Measurements from ENCODE around the gene YTHDF2. TPM values are rescaled to one million over a fixed set of nuclear protein-coding genes. Genes with fewer than 3 reads are reported as not detected.
"Not testable (repeated sequence)": the region's sequence is repeated elsewhere in the genome, so short reads cannot be mapped to it uniquely, and the experiment has no call there.

The YTHDF2 gene
- total RNA-seq, 2 donors from 2014 or later, result 36.4 to 53.0 TPM

- TF ChIP-seq, protein P1, sequence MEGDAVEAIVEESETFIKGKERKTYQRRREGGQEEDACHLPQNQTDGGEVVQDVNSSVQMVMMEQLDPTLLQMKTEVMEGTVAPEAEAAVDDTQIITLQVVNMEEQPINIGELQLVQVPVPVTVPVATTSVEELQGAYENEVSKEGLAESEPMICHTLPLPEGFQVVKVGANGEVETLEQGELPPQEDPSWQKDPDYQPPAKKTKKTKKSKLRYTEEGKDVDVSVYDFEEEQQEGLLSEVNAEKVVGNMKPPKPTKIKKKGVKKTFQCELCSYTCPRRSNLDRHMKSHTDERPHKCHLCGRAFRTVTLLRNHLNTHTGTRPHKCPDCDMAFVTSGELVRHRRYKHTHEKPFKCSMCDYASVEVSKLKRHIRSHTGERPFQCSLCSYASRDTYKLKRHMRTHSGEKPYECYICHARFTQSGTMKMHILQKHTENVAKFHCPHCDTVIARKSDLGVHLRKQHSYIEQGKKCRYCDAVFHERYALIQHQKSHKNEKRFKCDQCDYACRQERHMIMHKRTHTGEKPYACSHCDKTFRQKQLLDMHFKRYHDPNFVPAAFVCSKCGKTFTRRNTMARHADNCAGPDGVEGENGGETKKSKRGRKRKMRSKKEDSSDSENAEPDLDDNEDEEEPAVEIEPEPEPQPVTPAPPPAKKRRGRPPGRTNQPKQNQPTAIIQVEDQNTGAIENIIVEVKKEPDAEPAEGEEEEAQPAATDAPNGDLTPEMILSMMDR (IDR thresholded peaks at IDR 0.05), result no peak
- no peaks in the 10 kb centered on the region for H3K4me1 ChIP-seq (ENCODE audit: control insufficient read depth in 1 of 2, low read depth in 2 of 2)
- H3K27me3 ChIP-seq (replicated peaks; ENCODE audit: insufficient read depth), result no peaks in the 10 kb centered on the region
- ATAC-seq (ENCODE audit: insufficient number of reproducible peaks, low FRiP score, low read depth), result no peak
- H3K4me3 ChIP-seq, result no peak overlapping the region
- no peaks in the 10 kb centered on the region for H3K9me3 ChIP-seq
- no peak for DNase-seq (ENCODE audit: low spot score)
- no peak overlapping the region for H3K27ac ChIP-seq
- no peaks in the 10 kb centered on the region for H3K36me3 ChIP-seq
Observed at GRCh38 chr1:28782011-28782410, 45.3 kb downstream of the YTHDF2 start.

DNA sequence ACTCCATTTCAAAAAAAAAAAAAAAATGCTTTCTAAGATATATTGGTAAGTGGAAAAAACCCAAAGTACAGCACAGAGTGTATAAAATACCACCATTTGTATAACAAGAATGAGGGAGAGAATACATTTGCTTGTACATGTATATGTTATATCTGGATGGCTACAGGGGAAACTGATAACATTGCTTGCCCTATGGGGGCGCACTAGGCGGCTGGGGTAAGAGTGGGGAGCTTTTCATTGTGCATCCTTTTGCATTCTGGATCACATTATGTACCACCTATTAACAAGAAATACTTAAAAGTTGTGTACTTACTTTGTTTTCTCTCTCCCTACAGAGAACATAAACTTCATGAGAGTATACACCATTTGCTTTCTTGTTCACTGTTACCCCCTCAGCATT, 46.6 kb downstream of the YTHDF2 start:
- TF ChIP-seq, protein P1 (IDR thresholded peaks at IDR 0.05), result no peak
- DNase-seq (ENCODE audit: low spot score) (no peak), ATAC-seq (ENCODE audit: insufficient number of reproducible peaks, low FRiP score, low read depth) (no peak)
- H3K27ac ChIP-seq, result no peak overlapping the region
- H3K36me3 ChIP-seq, result no peaks in the 10 kb centered on the region
- H3K9me3 ChIP-seq, result no peaks in the 10 kb centered on the region
- no peaks in the 10 kb centered on the region for H3K4me1 ChIP-seq (ENCODE audit: control insufficient read depth in 1 of 2, low read depth in 2 of 2)
- H3K4me3 ChIP-seq, result no peak overlapping the region
- no peaks in the 10 kb centered on the region for H3K27me3 ChIP-seq (replicated peaks; ENCODE audit: insufficient read depth)

DNA sequence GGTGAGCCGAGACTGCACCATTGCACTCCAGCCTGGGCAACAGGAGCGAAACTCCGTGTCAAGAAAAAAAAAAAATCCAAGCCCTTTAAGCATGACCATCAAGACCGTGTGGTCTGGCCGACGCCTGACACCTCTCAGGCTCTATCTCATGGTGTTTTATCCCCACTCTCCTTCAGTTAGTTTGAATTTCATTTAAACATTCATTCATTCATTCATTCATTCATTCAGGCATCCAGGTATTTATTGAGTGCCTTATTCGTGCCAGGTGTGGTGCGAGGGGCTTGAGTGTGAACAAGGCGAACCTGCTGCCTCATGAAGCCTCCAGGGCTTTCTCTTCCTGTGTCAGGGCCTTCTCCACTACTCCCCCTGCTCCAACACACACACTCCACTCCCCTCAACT, 52.7 kb downstream of the YTHDF2 start:
- DNase-seq (ENCODE audit: low spot score), result no peak
- H3K4me3 ChIP-seq, result no peak overlapping the region
- TF ChIP-seq, protein P1 (IDR thresholded peaks at IDR 0.05), result no peak

GRCh38 chr1:28789816-28790215, 53.1 kb downstream of the YTHDF2 start:
- Histone ChIP-seq H3K36me3 (no peaks in the 10 kb centered on the region), H3K4me1 (ENCODE audit: control insufficient read depth in 1 of 2, low read depth in 2 of 2) (no peaks in the 10 kb centered on the region), H3K4me3 (no peak overlapping the region), H3K9me3 (no peaks in the 10 kb centered on the region), H3K27me3 (replicated peaks; ENCODE audit: insufficient read depth) (no peaks in the 10 kb centered on the region), H3K27ac (no peak overlapping the region)
- TF ChIP-seq, protein P1 (IDR thresholded peaks at IDR 0.05), result no peak
- ATAC-seq (ENCODE audit: insufficient number of reproducible peaks, low FRiP score, low read depth), result no peak
- no peak for DNase-seq (ENCODE audit: low spot score)

More for the DNA sequence above, 52.7 kb downstream of the YTHDF2 start:
- Histone ChIP-seq H3K4me1 (ENCODE audit: control insufficient read depth in 1 of 2, low read depth in 2 of 2) (no peaks in the 10 kb centered on the region), H3K27ac (no peak overlapping the region), H3K9me3 (no peaks in the 10 kb centered on the region), H3K36me3 (no peaks in the 10 kb centered on the region), H3K27me3 (replicated peaks; ENCODE audit: insufficient read depth) (no peaks in the 10 kb centered on the region)
- no peak for ATAC-seq (ENCODE audit: insufficient number of reproducible peaks, low FRiP score, low read depth)

DNA sequence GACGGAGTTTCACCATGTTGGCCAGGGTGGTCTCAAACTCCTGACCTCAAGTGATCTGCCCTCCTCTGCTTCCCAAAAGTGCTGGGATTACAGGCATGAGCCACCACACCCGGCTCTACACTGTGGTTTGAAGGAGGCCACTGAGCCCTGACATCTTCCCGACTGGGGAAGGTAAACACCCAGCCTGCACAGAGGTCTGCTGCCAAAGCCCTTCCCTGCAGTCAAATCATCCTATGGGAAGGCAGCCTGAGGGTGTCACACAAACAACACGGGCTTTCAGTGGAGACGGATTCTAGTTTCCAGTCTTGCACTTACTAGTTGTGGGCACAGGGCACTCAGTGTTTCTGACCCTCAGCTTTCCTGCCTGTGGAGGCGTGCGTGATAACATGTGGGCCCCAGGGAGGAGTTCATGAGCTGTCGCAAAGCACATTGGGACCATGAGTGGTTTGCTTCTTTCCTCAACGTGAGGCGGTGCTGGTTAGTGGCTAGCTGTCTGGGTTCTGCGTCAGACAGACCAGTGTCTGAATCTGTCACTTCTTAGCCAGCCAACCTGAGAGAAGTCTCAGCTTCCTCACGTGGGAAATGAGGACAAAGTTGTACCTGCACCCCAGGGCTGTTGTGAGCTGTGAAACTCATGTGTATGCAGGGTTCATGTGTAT, 53.8 kb downstream of the YTHDF2 start:
- DNase-seq (ENCODE audit: low spot score) (no peak), ATAC-seq (ENCODE audit: insufficient number of reproducible peaks, low FRiP score, low read depth) (no peak)
- no peaks in the 10 kb centered on the region for H3K27me3 ChIP-seq (replicated peaks; ENCODE audit: insufficient read depth)
- no peaks in the 10 kb centered on the region for H3K4me1 ChIP-seq (ENCODE audit: control insufficient read depth in 1 of 2, low read depth in 2 of 2)
- H3K9me3 ChIP-seq, result no peaks in the 10 kb centered on the region
- TF ChIP-seq, protein P1 (IDR thresholded peaks at IDR 0.05), result no peak
- H3K36me3 ChIP-seq, result no peaks in the 10 kb centered on the region
- no peak overlapping the region for H3K4me3 ChIP-seq
- H3K27ac ChIP-seq, result no peak overlapping the region

DNA sequence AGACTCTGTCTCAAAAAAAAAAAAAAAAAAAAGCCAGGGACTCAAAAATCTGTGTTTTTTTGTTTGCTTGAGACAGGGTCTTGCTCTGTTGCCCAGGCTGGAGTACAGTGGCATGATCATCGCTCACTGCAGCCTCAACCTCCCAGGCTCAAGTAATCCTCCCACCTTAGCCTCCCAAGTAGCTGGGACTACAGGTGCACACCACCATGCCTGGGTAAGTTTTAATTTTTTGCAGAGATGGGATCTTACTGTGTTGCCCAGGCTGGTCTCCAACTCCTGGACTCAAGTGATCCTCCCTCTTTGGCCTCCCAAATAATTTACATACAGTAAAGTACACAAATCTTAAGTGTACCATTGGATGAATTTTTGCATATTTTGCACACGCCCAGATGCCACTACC, 55.2 kb downstream of the YTHDF2 start:
- DNase-seq (ENCODE audit: low spot score); H3K9me3 ChIP-seq; ATAC-seq (ENCODE audit: insufficient number of reproducible peaks, low FRiP score, low read depth): not testable (repeated sequence)

More for the DNA sequence above, 55.2 kb downstream of the YTHDF2 start:
- not testable (repeated sequence) for H3K4me1 ChIP-seq (ENCODE audit: control insufficient read depth in 1 of 2, low read depth in 2 of 2); H3K27ac ChIP-seq; H3K36me3 ChIP-seq; H3K4me3 ChIP-seq; H3K27me3 ChIP-seq (replicated peaks; ENCODE audit: insufficient read depth)

Data from thoracic aorta (tissue), 2 donors.